ENCODE results near the gene HOXB2. TPM values are rescaled to one million over a fixed set of nuclear protein-coding genes. Genes with fewer than 3 reads are reported as not detected.

The HOXB2 gene
- total and polyA plus RNA-seq, 9 of the 15 experiments (the other 6 are each of a cell fraction or from before 2014, with no cell fraction given), result 2.1 to 97.7 (median 21.2) TPM

DNA sequence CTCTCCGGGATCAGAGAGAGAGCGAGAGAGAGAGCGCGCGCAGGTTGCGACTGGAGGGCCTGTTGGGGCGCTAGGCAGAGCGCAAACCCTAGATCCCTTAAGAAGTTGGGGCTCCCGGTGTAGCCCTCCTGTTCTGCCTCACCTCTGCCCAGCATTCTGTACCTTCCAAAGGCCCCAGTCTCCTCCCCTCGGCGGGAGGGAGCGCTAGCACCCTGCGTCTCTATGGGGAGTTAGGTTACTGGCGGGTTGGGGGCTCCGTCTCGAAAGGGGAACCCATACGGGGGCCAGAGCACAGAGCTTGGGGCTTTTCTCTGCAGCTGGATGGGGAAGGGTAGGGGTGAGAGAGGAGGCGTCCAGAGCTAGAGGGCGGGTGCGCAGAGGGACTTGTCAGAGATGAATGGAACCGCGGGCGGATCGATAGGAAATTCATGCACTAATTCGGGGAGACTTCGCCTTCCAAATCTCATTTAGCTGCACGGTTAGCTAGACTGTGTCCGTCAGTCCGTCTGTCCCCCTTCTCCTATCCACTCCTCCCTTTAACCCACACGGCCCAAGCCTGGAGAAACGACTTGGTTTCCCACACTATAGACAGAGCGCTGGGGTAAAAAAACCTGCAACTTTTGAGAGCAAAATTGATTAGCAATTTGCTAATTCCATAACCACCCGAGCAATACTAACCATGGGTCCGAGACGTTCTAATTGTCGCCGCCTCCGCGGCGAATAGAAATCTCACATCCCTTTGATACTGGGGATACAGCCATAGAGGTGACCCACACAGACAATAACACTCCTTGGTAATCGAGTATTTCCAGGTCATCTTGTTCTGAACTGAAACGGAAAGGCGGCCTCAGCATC is 33.9 kb upstream of the HOXB2 start (continued):
- TF ChIP-seq POLR2AphosphoS5 (IDR thresholded peaks at IDR 0.05; ENCODE audit: control insufficient read depth, insufficient read depth, low read depth, low read length), result peak; percentile 13
- TF ChIP-seq ZZZ3 (IDR thresholded peaks at IDR 0.05), result no peak
- no peak for TF ChIP-seq EZH2 (IDR thresholded peaks at IDR 0.05; ENCODE audit: borderline replicate concordance, low read depth, low read length)
- no peak for TF ChIP-seq ZNF551 (CRISPR knock-in tag; IDR thresholded peaks at IDR 0.05)
- TF ChIP-seq, protein P1, sequence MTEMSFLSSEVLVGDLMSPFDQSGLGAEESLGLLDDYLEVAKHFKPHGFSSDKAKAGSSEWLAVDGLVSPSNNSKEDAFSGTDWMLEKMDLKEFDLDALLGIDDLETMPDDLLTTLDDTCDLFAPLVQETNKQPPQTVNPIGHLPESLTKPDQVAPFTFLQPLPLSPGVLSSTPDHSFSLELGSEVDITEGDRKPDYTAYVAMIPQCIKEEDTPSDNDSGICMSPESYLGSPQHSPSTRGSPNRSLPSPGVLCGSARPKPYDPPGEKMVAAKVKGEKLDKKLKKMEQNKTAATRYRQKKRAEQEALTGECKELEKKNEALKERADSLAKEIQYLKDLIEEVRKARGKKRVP (CRISPR knock-in tag; IDR thresholded peaks at IDR 0.05), result 0 out of 2 replicates have a peak, but pooled peaks have one; percentile 22
- TF ChIP-seq, protein P2, sequence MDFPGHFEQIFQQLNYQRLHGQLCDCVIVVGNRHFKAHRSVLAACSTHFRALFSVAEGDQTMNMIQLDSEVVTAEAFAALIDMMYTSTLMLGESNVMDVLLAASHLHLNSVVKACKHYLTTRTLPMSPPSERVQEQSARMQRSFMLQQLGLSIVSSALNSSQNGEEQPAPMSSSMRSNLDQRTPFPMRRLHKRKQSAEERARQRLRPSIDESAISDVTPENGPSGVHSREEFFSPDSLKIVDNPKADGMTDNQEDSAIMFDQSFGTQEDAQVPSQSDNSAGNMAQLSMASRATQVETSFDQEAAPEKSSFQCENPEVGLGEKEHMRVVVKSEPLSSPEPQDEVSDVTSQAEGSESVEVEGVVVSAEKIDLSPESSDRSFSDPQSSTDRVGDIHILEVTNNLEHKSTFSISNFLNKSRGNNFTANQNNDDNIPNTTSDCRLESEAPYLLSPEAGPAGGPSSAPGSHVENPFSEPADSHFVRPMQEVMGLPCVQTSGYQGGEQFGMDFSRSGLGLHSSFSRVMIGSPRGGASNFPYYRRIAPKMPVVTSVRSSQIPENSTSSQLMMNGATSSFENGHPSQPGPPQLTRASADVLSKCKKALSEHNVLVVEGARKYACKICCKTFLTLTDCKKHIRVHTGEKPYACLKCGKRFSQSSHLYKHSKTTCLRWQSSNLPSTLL (IDR thresholded peaks at IDR 0.05), result no peak
- TF ChIP-seq, protein P3, sequence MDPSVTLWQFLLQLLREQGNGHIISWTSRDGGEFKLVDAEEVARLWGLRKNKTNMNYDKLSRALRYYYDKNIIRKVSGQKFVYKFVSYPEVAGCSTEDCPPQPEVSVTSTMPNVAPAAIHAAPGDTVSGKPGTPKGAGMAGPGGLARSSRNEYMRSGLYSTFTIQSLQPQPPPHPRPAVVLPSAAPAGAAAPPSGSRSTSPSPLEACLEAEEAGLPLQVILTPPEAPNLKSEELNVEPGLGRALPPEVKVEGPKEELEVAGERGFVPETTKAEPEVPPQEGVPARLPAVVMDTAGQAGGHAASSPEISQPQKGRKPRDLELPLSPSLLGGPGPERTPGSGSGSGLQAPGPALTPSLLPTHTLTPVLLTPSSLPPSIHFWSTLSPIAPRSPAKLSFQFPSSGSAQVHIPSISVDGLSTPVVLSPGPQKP (CRISPR knock-in tag; IDR thresholded peaks at IDR 0.05), result no peak
- 0 out of 4 replicates have a peak, but pooled peaks of 1 of the 2 experiments have one; percentile 24 for TF ChIP-seq SIN3A (IDR thresholded peaks at IDR 0.05; ENCODE audit: borderline replicate concordance in 2 of 2, control insufficient read depth in 1 of 2, low read depth in 2 of 2, low read length in 2 of 2)
- TF ChIP-seq ZNF232 (CRISPR knock-in tag; IDR thresholded peaks at IDR 0.05), result no peak
- no peak for TF ChIP-seq NFXL1 (CRISPR knock-in tag; IDR thresholded peaks at IDR 0.05)
- no peak for TF ChIP-seq CC2D1A (IDR thresholded peaks at IDR 0.05)
- TF ChIP-seq RAD21 (CRISPR knock-in tag; conservative IDR thresholded peaks at IDR 0.05 in 1 of 2, IDR thresholded peaks at IDR 0.05 in 1 of 2), result 0 out of 4 replicates have a peak, but pooled peaks of 1 of the 2 experiments have one; percentile 1
- TF ChIP-seq ZNF354B (CRISPR knock-in tag; IDR thresholded peaks at IDR 0.05), result no peak
- TF ChIP-seq, protein P4, sequence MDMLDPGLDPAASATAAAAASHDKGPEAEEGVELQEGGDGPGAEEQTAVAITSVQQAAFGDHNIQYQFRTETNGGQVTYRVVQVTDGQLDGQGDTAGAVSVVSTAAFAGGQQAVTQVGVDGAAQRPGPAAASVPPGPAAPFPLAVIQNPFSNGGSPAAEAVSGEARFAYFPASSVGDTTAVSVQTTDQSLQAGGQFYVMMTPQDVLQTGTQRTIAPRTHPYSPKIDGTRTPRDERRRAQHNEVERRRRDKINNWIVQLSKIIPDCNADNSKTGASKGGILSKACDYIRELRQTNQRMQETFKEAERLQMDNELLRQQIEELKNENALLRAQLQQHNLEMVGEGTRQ (CRISPR knock-in tag; IDR thresholded peaks at IDR 0.05), result no peak
- TF ChIP-seq, protein P5, sequence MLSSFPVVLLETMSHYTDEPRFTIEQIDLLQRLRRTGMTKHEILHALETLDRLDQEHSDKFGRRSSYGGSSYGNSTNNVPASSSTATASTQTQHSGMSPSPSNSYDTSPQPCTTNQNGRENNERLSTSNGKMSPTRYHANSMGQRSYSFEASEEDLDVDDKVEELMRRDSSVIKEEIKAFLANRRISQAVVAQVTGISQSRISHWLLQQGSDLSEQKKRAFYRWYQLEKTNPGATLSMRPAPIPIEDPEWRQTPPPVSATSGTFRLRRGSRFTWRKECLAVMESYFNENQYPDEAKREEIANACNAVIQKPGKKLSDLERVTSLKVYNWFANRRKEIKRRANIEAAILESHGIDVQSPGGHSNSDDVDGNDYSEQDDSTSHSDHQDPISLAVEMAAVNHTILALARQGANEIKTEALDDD (IDR thresholded peaks at IDR 0.05), result no peak
- no peak for TF ChIP-seq ILK (tag; IDR thresholded peaks at IDR 0.05; ENCODE audit: borderline replicate concordance, low read depth)
- 0 out of 4 replicates have a peak, but pooled peaks of 1 of the 2 experiments have one; percentile 23 for TF ChIP-seq TEAD1 (CRISPR knock-in tag; IDR thresholded peaks at IDR 0.05)
- no peak for TF ChIP-seq ZNF76 (CRISPR knock-in tag; IDR thresholded peaks at IDR 0.05; ENCODE audit: borderline replicate concordance)
- TF ChIP-seq ZNF668 (CRISPR knock-in tag; IDR thresholded peaks at IDR 0.05), result no peak
- no peak for TF ChIP-seq ZC3H11A (IDR thresholded peaks at IDR 0.05; ENCODE audit: low read depth, low read length)
- no peak for TF ChIP-seq CBFA2T2 (conservative IDR thresholded peaks at IDR 0.05)
